CD14-positive monocyte (primary cell): ENCODE data around the gene KCNJ6. TPM values are rescaled to one million over a fixed set of nuclear protein-coding genes. Genes with fewer than 3 reads are reported as not detected.
"Not testable (repeated sequence)": the region's sequence is repeated elsewhere in the genome, so short reads cannot be mapped to it uniquely, and the experiment has no call there.

Source experiments
- DNase-seq, 3 donors: peaks; one replicate each; pipeline ENCODE4 v3.0.0-alpha.2; 2011 to 2022
- H2AFZ ChIP-seq: 2 replicates; pipeline ENCODE4 v1.6.0; 2012; ENCODE audit warnings: mild to moderate bottlenecking, low read depth, low read length, inconsistent platforms; ENCODE audit not compliant: insufficient read depth, poor library complexity, severe bottlenecking
- H3K27ac ChIP-seq, 2 donors: 1 replicate in 1 of 2; 2 replicates in 1 of 2; pipeline ENCODE4 v1.5.1; 2012 to 2013; ENCODE audit warnings: low read length in 2 of 2, control low read depth in 1 of 2, inconsistent platforms in 1 of 2, low read depth in 1 of 2, mild to moderate bottlenecking in 1 of 2
- H3K27me3 ChIP-seq, 2 donors: one replicate each; pipeline versions ENCODE4 v1.6.0 to v1.6.1; 2011 to 2013; ENCODE audit warnings: low read length in 2 of 2; ENCODE audit not compliant: control insufficient read depth in 2 of 2, insufficient read depth in 2 of 2
- H3K36me3 ChIP-seq, 2 donors: replicated peaks in 1 of 2; 1 replicate in 1 of 2; 2 replicates in 1 of 2; pipeline versions ENCODE4 v1.5.1 to v1.6.1; 2012 to 2013; ENCODE audit warnings: low read length in 2 of 2, control low read depth in 1 of 2, inconsistent platforms in 1 of 2, mild to moderate bottlenecking in 1 of 2; ENCODE audit not compliant: insufficient read depth in 2 of 2, control insufficient read depth in 1 of 2
- H3K4me1 ChIP-seq, 2 donors: 1 replicate in 1 of 2; 2 replicates in 1 of 2; pipeline versions ENCODE4 v1.5.1 to v1.6.1; 2012 to 2013; ENCODE audit warnings: low read length in 2 of 2, control low read depth in 1 of 2, inconsistent platforms in 1 of 2, mild to moderate bottlenecking in 1 of 2, moderate library complexity in 1 of 2; ENCODE audit not compliant: insufficient read depth in 2 of 2, control insufficient read depth in 1 of 2
- H3K4me2 ChIP-seq: replicated peaks from 2 replicates; pipeline ENCODE3; 2012; ENCODE audit warnings: low read length, moderate library complexity, mild to moderate bottlenecking; ENCODE audit not compliant: poor library complexity, severe bottlenecking; ENCODE audit errors: extremely low read depth
- H3K4me3 ChIP-seq, 3 experiments: fragments of 200-600 bp in 1 of 3; sonication (generic) in 1 of 3; replicated peaks in 1 of 3; 1 replicate in 2 of 3; 2 replicates in 1 of 3; pipeline ENCODE4 v1.5.1; 2011 to 2013; ENCODE audit warnings: low read length in 3 of 3, mild to moderate bottlenecking in 3 of 3, control low read depth in 2 of 3, low read depth in 2 of 3, inconsistent platforms in 1 of 3, moderate library complexity in 1 of 3
- H3K79me2 ChIP-seq: 2 replicates; pipeline ENCODE4 v1.6.0; 2012; ENCODE audit warnings: mild to moderate bottlenecking, control low read depth, inconsistent platforms, low read length, moderate library complexity; ENCODE audit not compliant: insufficient read depth
- H3K9ac ChIP-seq: 2 replicates; pipeline ENCODE4 v1.6.0; 2017; ENCODE audit warnings: low read length, mild to moderate bottlenecking; ENCODE audit not compliant: insufficient read depth, poor library complexity, severe bottlenecking
- H3K9me3 ChIP-seq, 2 donors: replicated peaks in 1 of 2; 1 replicate in 1 of 2; 2 replicates in 1 of 2; pipeline versions ENCODE4 v1.5.1 to v1.6.1; 2012 to 2013; ENCODE audit warnings: low read length in 2 of 2, control low read depth in 1 of 2; ENCODE audit not compliant: control insufficient read depth in 1 of 2, insufficient read depth in 1 of 2
- H4K20me1 ChIP-seq: 2 replicates; pipeline ENCODE4 v1.6.0; 2012; ENCODE audit warnings: mild to moderate bottlenecking, low read length, control low read depth, moderate library complexity; ENCODE audit not compliant: insufficient read depth
- H3K27ac Mint-ChIP-seq, 7 donors: one replicate each; pipeline ENCODE4 v1.8.0; 2020; ENCODE audit warnings: mild to moderate bottlenecking in 7 of 7, mixed read lengths in 7 of 7, moderate library complexity in 6 of 7, inconsistent platforms in 2 of 7
- H3K27me3 Mint-ChIP-seq, 3 donors: one replicate each; pipeline ENCODE4 v1.8.0; 2021 to 2022; ENCODE audit warnings: low read depth in 3 of 3, mild to moderate bottlenecking in 3 of 3, mixed read lengths in 3 of 3, moderate library complexity in 3 of 3, inconsistent platforms in 1 of 3
- H3K36me3 Mint-ChIP-seq, 2 donors: one replicate each; pipeline ENCODE4 v1.8.0; 2020; ENCODE audit warnings: mixed read lengths in 2 of 2, inconsistent platforms in 1 of 2, mild to moderate bottlenecking in 1 of 2
- H3K4me1 Mint-ChIP-seq: one replicate; pipeline ENCODE4 v1.8.0; 2020; ENCODE audit warnings: mild to moderate bottlenecking, mixed read lengths
- H3K4me3 Mint-ChIP-seq, 2 donors: one replicate each; pipeline ENCODE4 v1.8.0; 2020; ENCODE audit warnings: mild to moderate bottlenecking in 2 of 2, mixed read lengths in 2 of 2, moderate library complexity in 1 of 2
- H3K9me3 Mint-ChIP-seq, 7 donors: one replicate each; pipeline ENCODE4 v1.8.0; 2020 to 2022; ENCODE audit warnings: mixed read lengths in 7 of 7, mild to moderate bottlenecking in 6 of 7, moderate library complexity in 6 of 7, inconsistent platforms in 2 of 7
- WGBS: methylation state at CpG from one replicate; pipeline ENCODE4 v1.1.5; 2013; ENCODE audit warnings: missing lambda C conversion rate; ENCODE audit not compliant: insufficient coverage; 5-methylcytosine and 5-hydroxymethylcytosine counted together
- intact Hi-C, 2 donors: fragments of 100-400 bp; cut with micrococcal nuclease; formaldehyde crosslinking; loops; one replicate each; pipeline versions ENCODE4 v1.15.0 to v1.15.1; 2023
- polyA plus RNA-seq, 3 donors: library from polyadenylated mRNA; depleted of rRNA in 1 of 3; unstranded in 2 of 3; stranded (reverse) in 1 of 3; fragments of 300-500 nt in 2 of 3; fragments of >200 nt in 1 of 3; fragmentation: Illumina TruSeq in 2 of 3; gene quantifications; 1 replicate in 2 of 3; 2 replicates in 1 of 3; pipeline ENCODE4 v1.2.3, GENCODE V29; 2012 to 2021
- TF ChIP-seq, protein P1 (sequence below): fragments of 200-600 bp; IDR thresholded peaks from one replicate; pipeline ENCODE4 v1.8.0; 2022; ENCODE audit warnings: antibody characterized with exemption, mild to moderate bottlenecking

Gene KCNJ6
- polyA plus RNA-seq, 3 donors = not detected

DNA sequence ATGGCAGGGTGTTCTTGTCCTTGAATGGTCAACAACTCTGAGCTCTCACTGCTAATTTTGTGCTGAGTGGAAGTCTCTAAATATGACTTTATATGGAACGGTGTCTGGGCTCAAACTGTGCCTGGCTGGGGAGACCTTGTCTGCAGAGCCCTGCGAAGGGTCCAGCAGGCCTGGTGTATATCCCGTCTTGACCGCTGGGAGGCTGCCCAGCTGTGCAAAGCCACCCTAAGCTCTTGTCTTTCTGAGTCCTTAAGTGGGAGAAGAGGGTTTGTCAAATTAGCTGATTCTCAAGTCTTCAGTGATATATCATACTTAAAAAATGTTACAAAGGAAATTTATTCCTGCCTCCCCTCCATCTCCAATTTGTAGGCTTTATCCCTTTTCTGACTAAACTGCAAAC, 198.7 kb downstream of the KCNJ6 start:
- no peak overlapping the region for H2AFZ ChIP-seq
- no peak overlapping the region for H3K27ac ChIP-seq
- no peaks in the 10 kb centered on the region for H3K36me3 ChIP-seq
- H3K79me2 ChIP-seq = no peaks in the 10 kb centered on the region
- no peaks in the 10 kb centered on the region for H3K4me1 ChIP-seq
- no peak for DNase-seq
- no peaks in the 10 kb centered on the region for H3K27me3 ChIP-seq
- Mint-ChIP-seq H3K4me1 (no peaks in the 10 kb centered on the region), H3K27me3 (peaks cover 2 to 14% (median 11%) of the 10 kb centered on the region in 3 donors), H3K9me3 (peaks cover 0 to 3% (median 0%) of the 10 kb centered on the region in 7 donors), H3K27ac (no peak overlapping the region), H3K36me3 (no peaks in the 10 kb centered on the region), H3K4me3 (no peak overlapping the region)
- 88% methylated on average over 2 of the region's 4 CpGs for WGBS
- TF ChIP-seq, protein P1, sequence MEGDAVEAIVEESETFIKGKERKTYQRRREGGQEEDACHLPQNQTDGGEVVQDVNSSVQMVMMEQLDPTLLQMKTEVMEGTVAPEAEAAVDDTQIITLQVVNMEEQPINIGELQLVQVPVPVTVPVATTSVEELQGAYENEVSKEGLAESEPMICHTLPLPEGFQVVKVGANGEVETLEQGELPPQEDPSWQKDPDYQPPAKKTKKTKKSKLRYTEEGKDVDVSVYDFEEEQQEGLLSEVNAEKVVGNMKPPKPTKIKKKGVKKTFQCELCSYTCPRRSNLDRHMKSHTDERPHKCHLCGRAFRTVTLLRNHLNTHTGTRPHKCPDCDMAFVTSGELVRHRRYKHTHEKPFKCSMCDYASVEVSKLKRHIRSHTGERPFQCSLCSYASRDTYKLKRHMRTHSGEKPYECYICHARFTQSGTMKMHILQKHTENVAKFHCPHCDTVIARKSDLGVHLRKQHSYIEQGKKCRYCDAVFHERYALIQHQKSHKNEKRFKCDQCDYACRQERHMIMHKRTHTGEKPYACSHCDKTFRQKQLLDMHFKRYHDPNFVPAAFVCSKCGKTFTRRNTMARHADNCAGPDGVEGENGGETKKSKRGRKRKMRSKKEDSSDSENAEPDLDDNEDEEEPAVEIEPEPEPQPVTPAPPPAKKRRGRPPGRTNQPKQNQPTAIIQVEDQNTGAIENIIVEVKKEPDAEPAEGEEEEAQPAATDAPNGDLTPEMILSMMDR = no peak
- no peak overlapping the region for H3K9ac ChIP-seq
- no peaks in the 10 kb centered on the region for H4K20me1 ChIP-seq
- no peak overlapping the region for H3K4me3 ChIP-seq
- intact Hi-C loops = no loop called here
- H3K4me2 ChIP-seq = no peak overlapping the region
- H3K9me3 ChIP-seq = no peaks in the 10 kb centered on the region

DNA sequence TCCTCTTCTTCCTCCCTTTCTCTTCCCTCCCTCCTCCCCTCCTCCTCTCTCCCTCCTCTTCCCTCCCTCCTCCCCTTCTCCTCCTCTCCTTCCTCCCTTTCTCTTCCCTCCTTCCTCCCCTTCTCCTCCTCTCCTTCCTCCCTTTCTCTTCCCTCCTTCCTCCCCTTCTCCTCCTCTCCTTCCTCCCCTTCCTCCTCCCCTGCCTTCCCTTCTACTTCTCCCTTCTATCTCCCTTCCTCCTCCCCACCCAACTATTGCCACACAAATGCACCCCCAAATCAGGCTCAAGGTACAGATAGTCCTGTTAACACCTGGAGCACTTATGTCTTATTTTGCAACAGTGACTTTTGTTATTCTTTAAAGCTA, 203.7 kb downstream of the KCNJ6 start:
- H3K4me2 ChIP-seq, H3K9ac ChIP-seq, H3K27ac ChIP-seq, H3K4me1 ChIP-seq, H3K36me3 Mint-ChIP-seq, H3K79me2 ChIP-seq, H3K4me1 Mint-ChIP-seq, H3K4me3 ChIP-seq, H4K20me1 ChIP-seq, H3K9me3 Mint-ChIP-seq, H3K36me3 ChIP-seq, H2AFZ ChIP-seq, H3K27me3 ChIP-seq, H3K4me3 Mint-ChIP-seq, H3K27ac Mint-ChIP-seq, H3K9me3 ChIP-seq, DNase-seq: not testable (repeated sequence)
- H3K27me3 Mint-ChIP-seq = peaks cover 6 to 23% (median 8%) of the 10 kb centered on the region in 3 donors
- intact Hi-C loops = loop anchor here in 1 of 2 donors (5.0 kb wide), 3 partner anchors 205 to 645 kb away; partner anchors contain the start of gene KCNJ6
